Vagina (tissue), 2 donors: ENCODE measurements around the gene TRAF6.

ENCODE experiments used
- CTCF ChIP-seq, 3 experiments: fragments of 450-650 bp in 2 of 3; fragments of 200-600 bp in 1 of 3; sonication (generic) in 1 of 3; IDR thresholded peaks; one replicate each; pipeline ENCODE4 v1.5.1; 2017 to 2019; ENCODE audit warnings: antibody characterized with exemption in 3 of 3, mild to moderate bottlenecking in 2 of 3, moderate library complexity in 2 of 3
- POLR2AphosphoS5 ChIP-seq, 2 donors: sonication (generic); formaldehyde crosslinking; IDR thresholded peaks; one replicate each; pipeline ENCODE4 v1.9.0; 2017; ENCODE audit warnings: antibody characterized with exemption in 2 of 2, mild to moderate bottlenecking in 2 of 2, low read depth in 1 of 2; ENCODE audit not compliant: insufficient read depth in 1 of 2

GRCh38 chr11:36463781-36464180, 46.3 kb downstream of the TRAF6 start:
- no peak for TF ChIP-seq CTCF (IDR thresholded peaks at IDR 0.05)
- TF ChIP-seq POLR2AphosphoS5 (IDR thresholded peaks at IDR 0.05; ENCODE audit: insufficient read depth in 1 of 2, low read depth in 1 of 2) = no peak
